ENCODE data around the gene ZNF555.

- no peak for TF ChIP-seq POLR2A (IDR thresholded peaks at IDR 0.05; ENCODE audit: low read length)
- TF ChIP-seq GATA1 (IDR thresholded peaks at IDR 0.05; ENCODE audit: low read depth, low read length): no peak
Observed at GRCh38 chr19:2810141-2811091, 30.9 kb upstream of the ZNF555 start.
